IPS-NIHi11 (cell line): ENCODE measurements around the gene PAX7.
"Not testable (repeated sequence)": the region's sequence is repeated elsewhere in the genome, so short reads cannot be mapped to it uniquely, and the experiment has no call there.

ENCODE experiments used
- DNase-seq: peaks from one replicate; pipeline ENCODE4 v3.0.0; 2012; ENCODE audit warnings: mixed read lengths, low spot score

PAX7 gene

DNA sequence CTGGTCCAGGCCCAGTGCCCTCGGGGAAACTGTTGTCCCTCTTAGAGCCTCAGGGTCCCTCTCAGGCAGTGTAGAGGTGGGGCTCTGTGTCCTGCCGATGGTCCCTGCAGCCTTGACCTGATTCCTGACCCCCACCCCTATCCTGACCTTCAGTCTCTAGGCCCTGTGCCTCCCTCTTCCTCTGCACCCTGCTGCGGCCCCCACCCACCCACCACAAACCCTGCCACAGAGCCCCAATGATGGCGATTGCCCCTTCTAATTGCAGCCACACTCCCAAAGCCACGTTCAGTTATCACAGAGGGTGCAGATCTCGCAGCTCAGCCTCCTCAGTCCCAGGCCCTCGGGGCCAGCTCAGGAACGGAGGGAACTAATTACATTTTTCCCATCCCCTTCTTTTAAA is 99.7 kb downstream of the PAX7 start:
- DNase-seq = no peak

- no peak for DNase-seq
Observed at GRCh38 chr1:18731148-18731547, 100.5 kb downstream of the PAX7 start.

DNA sequence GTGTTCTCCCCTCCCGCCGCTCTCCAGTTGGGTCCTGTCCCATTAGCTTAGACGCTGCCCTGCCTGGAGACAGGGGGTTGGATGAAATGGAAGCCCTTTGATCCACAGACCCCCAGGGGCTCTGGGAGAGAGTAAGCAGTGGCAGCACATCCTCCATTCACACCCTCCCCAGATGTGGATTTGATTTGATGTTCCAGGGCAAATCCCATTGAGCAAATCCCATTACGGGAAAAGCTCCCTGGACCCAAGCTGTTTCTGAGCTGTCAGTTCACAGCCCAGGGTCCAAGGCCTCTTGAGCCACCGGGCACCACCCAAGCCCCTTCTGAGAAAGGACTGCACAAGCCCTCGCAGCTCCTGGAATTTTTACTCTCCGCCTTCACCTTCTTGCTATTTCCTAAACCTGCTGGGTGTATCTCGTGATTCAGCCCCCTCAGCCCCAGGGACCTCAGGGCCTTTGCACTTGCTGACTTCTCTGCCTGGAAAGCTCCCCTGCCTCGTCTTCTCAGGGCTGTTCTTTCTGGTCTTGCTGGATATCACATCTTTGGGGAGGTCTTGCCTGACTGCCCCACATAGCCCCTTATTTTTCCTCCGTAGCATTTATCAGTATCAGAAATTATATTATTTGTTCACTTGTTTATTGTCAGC is 101.1 kb downstream of the PAX7 start:
- no peak for DNase-seq

- DNase-seq = no peak
Observed at GRCh38 chr1:18732686-18733085, 102.0 kb downstream of the PAX7 start.

- no peak for DNase-seq
Observed at GRCh38 chr1:18734001-18734400, 103.4 kb downstream of the PAX7 start.

DNA sequence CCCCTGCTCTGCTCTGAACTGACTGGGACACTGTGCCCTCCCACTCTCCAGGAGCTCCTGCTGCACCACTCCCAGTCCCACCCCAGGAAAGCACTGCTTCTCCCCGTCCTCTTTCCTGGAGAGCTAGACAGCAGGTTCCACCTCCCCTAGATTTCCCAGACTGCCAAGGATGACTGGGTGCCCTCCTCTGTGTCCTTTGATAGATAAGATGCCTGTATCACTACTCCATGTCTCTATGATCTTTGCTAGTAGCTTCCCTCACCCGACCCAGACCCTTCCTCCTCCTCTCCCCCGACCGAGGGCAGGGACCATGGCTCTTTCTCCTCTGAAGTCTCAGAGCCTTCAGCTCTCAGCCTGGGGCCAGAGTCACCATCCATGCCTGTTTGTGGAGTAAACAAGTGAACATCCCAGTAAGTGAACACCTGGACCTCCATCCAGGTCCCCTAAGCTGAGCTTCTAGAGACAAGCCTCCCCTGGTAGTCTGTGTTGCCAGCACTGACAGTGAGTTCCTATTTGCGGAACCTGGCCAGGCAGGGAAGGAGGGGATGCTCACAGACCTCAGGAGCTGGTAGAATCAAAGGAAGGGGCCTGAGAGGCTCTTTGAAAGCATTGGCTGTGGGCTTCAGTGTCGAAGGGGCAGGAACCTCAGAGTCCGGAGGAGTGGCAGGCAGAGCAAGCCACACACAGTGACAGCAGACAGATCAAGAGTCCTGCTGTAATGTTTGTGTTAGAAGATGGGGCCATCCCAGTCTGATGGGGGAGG is 104.0 kb downstream of the PAX7 start:
- DNase-seq = no peak

DNA sequence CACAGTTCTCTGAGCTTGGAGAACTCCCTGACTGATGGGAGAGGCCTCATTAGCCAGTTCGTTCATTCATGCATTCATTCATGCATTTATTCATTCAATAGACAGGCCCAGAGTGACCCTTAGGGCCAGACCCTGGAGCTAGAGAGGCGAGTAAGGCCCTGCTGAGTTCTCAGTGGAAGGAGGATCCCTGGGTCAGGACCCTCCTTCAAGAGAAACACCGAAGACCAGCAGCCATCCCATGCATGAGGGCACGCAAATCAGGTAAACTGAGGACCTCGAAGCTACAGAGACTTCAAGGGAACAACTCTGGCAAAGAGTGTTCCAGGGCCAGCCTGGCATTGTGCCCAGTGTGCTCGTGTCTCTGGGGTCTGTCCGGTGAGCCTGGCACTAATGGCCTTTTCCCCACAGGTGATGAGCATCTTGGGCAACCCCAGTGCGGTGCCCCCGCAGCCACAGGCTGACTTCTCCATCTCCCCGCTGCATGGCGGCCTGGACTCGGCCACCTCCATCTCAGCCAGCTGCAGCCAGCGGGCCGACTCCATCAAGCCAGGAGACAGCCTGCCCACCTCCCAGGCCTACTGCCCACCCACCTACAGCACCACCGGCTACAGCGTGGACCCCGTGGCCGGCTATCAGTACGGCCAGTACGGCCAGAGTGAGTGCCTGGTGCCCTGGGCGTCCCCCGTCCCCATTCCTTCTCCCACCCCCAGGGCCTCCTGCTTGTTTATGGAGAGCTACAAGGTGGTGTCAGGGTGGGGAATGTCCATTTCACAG is 104.8 kb downstream of the PAX7 start:
- no peak for DNase-seq

DNA sequence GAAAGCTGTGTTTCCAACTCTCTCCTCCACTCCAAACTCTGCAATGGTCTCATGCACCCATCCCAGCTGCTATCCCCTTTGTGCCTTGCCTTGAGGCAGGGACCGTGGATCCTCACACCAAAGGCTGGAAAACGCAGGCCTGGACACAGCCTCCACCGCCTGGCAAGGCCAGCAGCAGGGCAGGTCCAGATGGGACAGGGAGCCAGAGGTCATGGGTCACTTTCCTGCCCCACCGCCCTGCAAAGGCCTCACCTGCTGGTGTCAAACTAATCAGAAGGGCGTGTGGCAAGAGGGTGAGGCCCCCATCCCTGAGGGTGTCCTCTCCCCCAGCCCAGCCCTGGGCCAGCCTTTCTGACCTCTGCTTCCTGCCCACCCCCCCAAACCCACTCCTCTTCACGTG is 106.3 kb downstream of the PAX7 start:
- DNase-seq = no peak

GRCh38 chr1:18738126-18738525 is 107.5 kb downstream of the PAX7 start:
- DNase-seq = no peak

DNA sequence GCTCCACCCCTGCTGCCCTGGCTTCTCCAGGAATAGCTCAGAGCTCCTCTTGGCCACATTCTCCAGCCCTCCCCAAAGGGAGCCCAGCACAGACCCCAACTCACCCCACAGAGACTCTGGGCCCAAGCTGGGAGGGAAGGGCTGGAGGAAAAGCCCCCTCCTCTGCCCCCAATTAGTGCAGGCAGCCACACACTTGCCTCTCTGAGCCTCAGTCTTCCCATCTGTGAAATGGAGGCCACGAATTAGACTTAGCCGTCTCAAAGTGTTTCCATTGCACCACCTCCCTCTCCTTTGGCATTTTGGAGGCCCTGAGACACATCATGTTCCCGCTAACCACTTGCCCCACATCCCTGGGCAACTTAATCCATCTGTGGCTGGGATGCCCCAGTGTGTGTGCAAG is 108.0 kb downstream of the PAX7 start:
- no peak for DNase-seq

GRCh38 chr1:18739408-18739807 is 108.8 kb downstream of the PAX7 start:
- DNase-seq = no peak

GRCh38 chr1:18739897-18740296 is 109.3 kb downstream of the PAX7 start:
- no peak for DNase-seq

DNA sequence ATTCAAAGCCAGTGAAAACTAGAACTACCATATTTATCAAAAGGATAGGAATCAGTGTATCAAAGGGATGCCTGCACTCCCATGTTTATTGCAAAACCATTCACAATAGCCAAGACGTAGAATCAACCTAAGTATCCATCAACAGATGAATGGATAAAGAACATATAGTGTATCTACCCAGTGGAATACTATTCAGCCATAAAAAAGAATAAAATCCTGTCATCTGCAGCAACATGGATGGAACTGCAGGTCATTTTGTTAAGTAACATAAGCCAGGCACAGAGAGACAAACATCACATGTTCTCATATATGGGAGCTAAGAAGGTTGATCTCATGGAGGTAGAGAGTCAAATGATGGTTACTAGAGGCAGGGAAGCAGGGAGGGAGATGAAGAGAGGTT is 110.0 kb downstream of the PAX7 start:
- DNase-seq = no peak

GRCh38 chr1:18743233-18743632 is 112.6 kb downstream of the PAX7 start:
- peak; percentile 80 for DNase-seq

DNA sequence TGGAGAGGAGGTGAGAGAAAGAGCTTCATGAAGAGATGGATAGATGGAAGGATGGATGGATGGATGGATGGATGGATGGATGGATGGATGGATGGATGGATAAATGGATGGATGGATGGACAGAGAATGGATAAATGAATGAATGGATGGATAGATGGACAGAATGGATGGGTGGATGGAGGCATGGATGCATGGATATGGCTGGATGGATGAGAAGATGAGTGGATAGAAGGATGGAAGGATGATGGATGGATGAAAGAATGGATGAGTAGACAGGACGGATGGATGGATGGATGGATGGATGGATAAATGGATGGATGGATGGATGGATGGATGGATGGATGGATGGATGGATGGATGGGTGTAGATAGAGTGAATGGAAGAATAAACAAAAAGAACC is 113.7 kb downstream of the PAX7 start:
- DNase-seq = not testable (repeated sequence)

- DNase-seq = no peak
Observed at GRCh38 chr1:18746981-18747380, 116.3 kb downstream of the PAX7 start.

DNA sequence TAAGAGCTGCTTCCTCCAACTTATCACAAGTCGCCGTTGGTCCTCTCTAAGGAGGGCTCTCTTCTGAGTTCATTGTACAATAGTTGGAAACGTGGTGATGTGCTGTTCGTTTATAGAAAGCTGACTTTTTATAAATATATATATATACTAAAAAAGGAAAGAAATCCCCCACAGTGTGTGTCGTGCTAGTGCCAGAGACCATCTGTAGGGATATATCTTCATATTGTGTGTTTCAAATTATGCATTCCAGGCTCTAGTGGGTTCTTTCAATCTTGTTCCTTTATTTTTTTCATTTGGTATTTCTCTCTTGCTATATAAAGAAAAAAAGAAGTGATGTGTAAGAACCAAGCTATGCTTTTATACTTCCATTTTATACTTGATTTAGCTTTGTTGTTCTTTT is 117.0 kb downstream of the PAX7 start:
- DNase-seq = no peak

GRCh38 chr1:18748435-18748834 is 117.8 kb downstream of the PAX7 start:
- no peak for DNase-seq

GRCh38 chr1:18749569-18749968 is 118.9 kb downstream of the PAX7 start:
- no peak for DNase-seq

DNA sequence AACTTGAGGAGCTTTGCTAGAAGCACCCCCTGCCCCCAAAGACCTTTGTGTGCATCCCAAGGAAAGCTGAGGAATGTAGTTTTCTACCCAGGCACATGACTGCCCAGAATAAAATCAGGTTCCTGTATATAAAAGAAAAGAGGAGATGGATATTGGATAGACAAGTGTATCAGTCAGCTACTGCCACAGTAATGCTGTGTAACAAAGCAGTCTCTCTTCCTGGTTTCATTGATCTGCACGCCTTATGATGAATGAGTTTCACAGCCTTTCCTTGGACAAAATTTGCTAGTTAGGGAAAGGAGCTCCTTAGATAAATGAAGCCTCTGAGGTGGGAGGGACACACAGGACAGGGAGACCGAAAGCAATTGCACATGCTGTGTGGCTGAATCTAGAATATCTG is 120.0 kb downstream of the PAX7 start:
- no peak for DNase-seq

DNA sequence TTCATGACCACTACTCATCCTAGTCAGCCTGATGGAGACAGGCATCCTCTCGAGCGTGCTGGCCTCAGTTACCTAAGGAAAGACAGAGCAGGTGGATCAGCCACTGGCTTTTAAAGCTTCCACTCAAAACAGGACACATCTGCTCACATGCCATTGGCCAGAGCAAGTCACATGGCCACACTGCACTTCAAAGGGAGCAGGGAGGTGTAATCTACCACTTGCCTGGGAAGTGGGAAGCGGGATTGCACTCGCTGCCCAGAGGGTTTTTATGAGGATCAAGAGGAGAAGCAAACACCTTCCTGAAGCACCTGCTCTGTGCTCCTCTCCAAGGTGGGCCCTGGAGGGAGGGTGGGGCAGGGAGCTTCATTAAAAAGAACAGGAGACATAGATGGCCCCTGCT is 120.8 kb downstream of the PAX7 start:
- no peak for DNase-seq

DNA sequence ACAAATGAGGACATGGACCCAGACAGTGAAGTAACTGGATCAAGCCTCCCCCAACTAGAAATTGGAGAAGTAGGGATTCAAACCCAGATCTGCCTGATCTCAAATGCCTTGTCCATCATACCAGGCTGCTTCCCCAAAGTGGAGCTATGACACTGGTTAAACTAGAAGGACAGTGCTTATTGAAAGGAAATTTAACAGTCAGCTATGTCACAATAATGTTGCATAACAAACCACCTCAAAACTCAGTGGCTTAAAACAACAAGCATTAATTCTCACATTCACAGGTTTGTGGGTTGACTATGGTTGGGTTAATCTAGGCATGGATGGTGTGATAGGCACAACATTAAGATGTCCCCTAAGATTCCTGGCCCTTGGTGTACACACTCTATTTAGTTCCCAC is 121.8 kb downstream of the PAX7 start:
- DNase-seq = no peak

- DNase-seq = no peak
Observed at GRCh38 chr1:18760156-18760555, 129.5 kb downstream of the PAX7 start.
